Activated T-helper 1 cell treated with anti-CD3 and anti-CD28 coated beads, Interleukin-12 subunit alpha, Interleukin-12 subunit beta, Interleukin-2, Interleukin-4 antibody, amounts not matched to agents 30 ng/mL and 10 ng/mL and 1 ng/mL, durations not matched to agents 14 hours and 24 hours and 36 hours (primary cell): ENCODE measurements around the gene GAD2. TPM values are rescaled to one million over a fixed set of nuclear protein-coding genes. Genes with fewer than 3 reads are reported as not detected.
"Not testable (repeated sequence)": the region's sequence is repeated elsewhere in the genome, so short reads cannot be mapped to it uniquely, and the experiment has no call there.

Source experiments
- DNase-seq: peaks from one replicate; pipeline ENCODE4 v3.0.0; 2021; ENCODE audit warnings: low spot score
- H3K27ac Mint-ChIP-seq: one replicate; pipeline ENCODE4 v1.8.0; 2021; ENCODE audit warnings: mild to moderate bottlenecking, mixed read lengths
- H3K27me3 Mint-ChIP-seq: one replicate; pipeline ENCODE4 v1.8.0; 2022; ENCODE audit warnings: mild to moderate bottlenecking, moderate library complexity, mixed read lengths; ENCODE audit not compliant: insufficient read depth
- H3K36me3 Mint-ChIP-seq: one replicate; pipeline ENCODE4 v1.8.0; 2021; ENCODE audit warnings: low read depth, mixed read lengths
- H3K4me1 Mint-ChIP-seq: one replicate; pipeline ENCODE4 v1.8.0; 2021; ENCODE audit warnings: low read depth, mixed read lengths
- H3K4me3 Mint-ChIP-seq: one replicate; pipeline ENCODE4 v1.8.0; 2021; ENCODE audit warnings: mild to moderate bottlenecking, moderate library complexity, mixed read lengths
- H3K9me3 Mint-ChIP-seq: one replicate; pipeline ENCODE4 v1.8.0; 2021; ENCODE audit warnings: mixed read lengths
- intact Hi-C: fragments of 100-400 bp; cut with micrococcal nuclease; formaldehyde crosslinking; loops from one replicate; pipeline ENCODE4 v1.15.1; 2024
- total RNA-seq: library from RNA; stranded (reverse); gene quantifications from 2 replicates; pipeline ENCODE4 v1.2.3, GENCODE V29; 2022

GAD2 gene
- total RNA-seq, 1 donor from 2014 or later: not detected

DNA sequence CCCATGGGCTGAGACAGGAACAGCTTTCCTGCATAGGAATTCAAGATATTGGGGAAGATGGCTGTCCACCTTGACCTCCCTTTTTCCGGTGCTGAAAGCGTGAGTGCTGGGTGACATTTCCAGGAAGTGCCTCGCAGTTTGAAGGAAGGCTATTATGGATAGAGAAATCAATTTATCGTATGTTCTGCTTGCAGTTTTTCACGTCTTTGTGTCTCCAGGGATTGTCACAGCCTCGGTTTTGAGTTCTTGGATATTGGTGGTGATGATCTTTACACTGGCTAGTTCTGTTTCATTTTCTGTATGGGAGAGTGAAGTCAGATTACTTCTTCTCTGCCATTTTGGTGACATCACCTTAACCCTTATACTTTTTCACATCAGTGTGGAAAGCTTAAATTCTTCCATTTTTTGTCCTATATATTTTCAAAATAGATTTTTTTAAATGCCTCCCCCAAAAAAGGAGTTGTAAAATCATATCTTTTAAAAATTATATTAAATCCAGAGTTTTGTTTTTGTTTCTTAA lies 119.1 kb downstream of the GAD2 start:
- peaks cover 14% of the 10 kb centered on the region for H3K4me1 Mint-ChIP-seq
- H3K27ac Mint-ChIP-seq: peak overlapping the region; percentile 81
- H3K9me3 Mint-ChIP-seq: peaks cover 8% of the 10 kb centered on the region
- H3K36me3 Mint-ChIP-seq: peaks cover 3% of the 10 kb centered on the region
- peak overlapping the region; percentile 84 for H3K4me3 Mint-ChIP-seq
- no peak for DNase-seq
- no peaks in the 10 kb centered on the region for H3K27me3 Mint-ChIP-seq
- intact Hi-C loops: loop anchor here (1.0 to 5.0 kb wide), 10 partner anchors 95 to 547 kb away; partner anchors contain the start of genes ABI1 and APBB1IP

DNA sequence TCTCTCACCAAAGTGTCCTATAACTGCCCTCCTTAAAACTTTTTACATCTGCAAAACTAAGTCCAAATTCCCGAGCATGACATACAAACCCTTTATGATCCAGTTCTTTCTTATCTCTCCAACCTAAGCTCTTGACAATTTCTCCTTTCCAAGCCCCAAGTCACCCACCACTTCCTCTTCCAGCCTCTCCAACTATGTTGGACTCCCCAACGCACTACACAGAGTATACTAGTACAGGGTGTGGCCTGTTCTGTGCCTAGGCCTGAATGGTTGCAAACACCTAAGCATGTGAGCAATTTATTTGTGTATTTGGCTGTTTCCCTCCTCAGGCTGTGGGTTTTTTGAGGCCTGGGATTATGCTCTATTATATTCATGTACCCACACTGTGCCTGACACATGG lies 120.4 kb downstream of the GAD2 start:
- Mint-ChIP-seq H3K36me3 (peaks cover 3% of the 10 kb centered on the region), H3K4me1 (peaks cover 14% of the 10 kb centered on the region), H3K27me3 (no peaks in the 10 kb centered on the region), H3K27ac (no peak overlapping the region), H3K4me3 (no peak overlapping the region), H3K9me3 (peaks cover 8% of the 10 kb centered on the region)
- intact Hi-C loops: loop anchor here (5.0 kb wide), 2 partner anchors 150 to 165 kb away; no protein-coding TSS in a partner anchor
- DNase-seq: no peak

DNA sequence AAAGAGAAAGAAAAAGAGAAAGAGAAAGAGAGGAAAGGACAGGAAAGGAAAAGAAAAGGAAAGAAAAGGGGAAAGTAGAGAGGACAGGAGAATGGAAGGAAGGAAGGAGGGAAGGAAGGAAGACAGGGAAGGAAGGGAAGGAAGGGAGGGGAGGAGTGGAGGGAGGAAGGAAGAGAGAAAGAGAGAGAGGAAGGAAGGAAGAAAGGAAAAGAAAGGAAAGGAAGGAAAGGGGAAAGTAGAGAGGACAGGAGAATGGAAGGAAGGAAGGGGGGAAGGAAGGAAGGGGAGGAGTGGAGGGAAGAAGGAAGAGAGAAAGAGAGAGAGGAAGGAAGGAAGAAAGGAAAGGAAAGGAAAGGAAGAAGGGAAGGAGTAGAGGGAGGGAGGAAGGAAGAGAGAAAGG lies 125.1 kb downstream of the GAD2 start:
- Mint-ChIP-seq H3K9me3 (no peaks in the 10 kb centered on the region), H3K4me3 (no peak overlapping the region), H3K27me3 (peaks cover 8% of the 10 kb centered on the region), H3K4me1 (peaks cover 4% of the 10 kb centered on the region), H3K36me3 (no peaks in the 10 kb centered on the region), H3K27ac (no peak overlapping the region)
- intact Hi-C loops: no loop called here
- no peak for DNase-seq

DNA sequence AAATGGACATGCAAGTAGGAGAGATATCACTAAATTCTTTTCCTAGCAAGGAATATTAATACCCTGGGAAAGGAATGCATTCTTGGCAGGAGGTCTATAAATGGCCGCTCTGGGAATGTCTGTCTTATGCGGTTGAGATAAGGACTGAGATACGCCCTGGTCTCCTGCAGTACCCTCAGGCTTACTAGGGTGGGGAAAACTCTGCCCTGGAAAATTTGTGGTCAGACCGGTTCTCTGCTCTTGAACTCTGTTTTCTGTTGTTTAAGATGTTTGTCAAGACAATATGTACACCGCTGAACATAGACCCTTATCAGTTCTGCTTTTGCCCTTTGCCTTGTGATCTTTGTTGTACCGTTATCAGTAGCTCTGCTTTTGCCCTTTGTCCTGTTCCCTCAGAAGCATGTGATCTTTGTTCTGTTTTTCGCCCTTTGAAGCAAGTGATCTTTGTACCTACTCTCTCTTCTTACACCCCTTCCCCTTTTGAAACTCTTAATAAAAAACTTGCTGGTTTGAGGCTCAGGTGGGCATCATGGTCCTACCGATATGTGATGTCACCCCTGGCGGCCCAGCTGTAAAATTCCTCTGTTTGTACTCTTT lies 132.3 kb downstream of the GAD2 start:
- H3K4me3 Mint-ChIP-seq, H3K27ac Mint-ChIP-seq, H3K4me1 Mint-ChIP-seq, DNase-seq, H3K9me3 Mint-ChIP-seq, H3K36me3 Mint-ChIP-seq, intact Hi-C loops: not testable (repeated sequence)
- peaks cover 16% of the 10 kb centered on the region for H3K27me3 Mint-ChIP-seq

Other genes with a start within 250 kb of the GAD2 start
- gene APBB1IP, start 221.6 kb downstream of the GAD2 start, total RNA-seq: 39.6 and 43.6 TPM in 2 replicates